AG09319 (cell line): ENCODE results near the gene CCDC174.

Experiments used
- DNase-seq: peaks from one replicate; pipeline ENCODE4 v3.0.0-alpha.2; 2010; ENCODE audit warnings: low read depth; ENCODE audit errors: extremely low read depth
- TF ChIP-seq, protein P1 (sequence below): IDR thresholded peaks from 2 replicates; pipeline ENCODE4 v1.5.1; 2011; ENCODE audit warnings: low read depth, mild to moderate bottlenecking, inconsistent platforms, low read length, moderate library complexity

CCDC174 gene

GRCh38 chr3:14651440-14652251, at the start of gene CCDC174:
Gene CCDC174 (plus strand): TSS chr3:14651762. CDS start chr3:14651837, 75 bp downstream.
- peak; percentile 99 for DNase-seq
- TF ChIP-seq, protein P1, sequence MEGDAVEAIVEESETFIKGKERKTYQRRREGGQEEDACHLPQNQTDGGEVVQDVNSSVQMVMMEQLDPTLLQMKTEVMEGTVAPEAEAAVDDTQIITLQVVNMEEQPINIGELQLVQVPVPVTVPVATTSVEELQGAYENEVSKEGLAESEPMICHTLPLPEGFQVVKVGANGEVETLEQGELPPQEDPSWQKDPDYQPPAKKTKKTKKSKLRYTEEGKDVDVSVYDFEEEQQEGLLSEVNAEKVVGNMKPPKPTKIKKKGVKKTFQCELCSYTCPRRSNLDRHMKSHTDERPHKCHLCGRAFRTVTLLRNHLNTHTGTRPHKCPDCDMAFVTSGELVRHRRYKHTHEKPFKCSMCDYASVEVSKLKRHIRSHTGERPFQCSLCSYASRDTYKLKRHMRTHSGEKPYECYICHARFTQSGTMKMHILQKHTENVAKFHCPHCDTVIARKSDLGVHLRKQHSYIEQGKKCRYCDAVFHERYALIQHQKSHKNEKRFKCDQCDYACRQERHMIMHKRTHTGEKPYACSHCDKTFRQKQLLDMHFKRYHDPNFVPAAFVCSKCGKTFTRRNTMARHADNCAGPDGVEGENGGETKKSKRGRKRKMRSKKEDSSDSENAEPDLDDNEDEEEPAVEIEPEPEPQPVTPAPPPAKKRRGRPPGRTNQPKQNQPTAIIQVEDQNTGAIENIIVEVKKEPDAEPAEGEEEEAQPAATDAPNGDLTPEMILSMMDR, result no peak

- TF ChIP-seq, protein P1, result no peak
- DNase-seq, result no peak
These were observed 49.4 kb upstream of the CCDC174 start for GRCh38 chr3:14602006-14602803.

DNA sequence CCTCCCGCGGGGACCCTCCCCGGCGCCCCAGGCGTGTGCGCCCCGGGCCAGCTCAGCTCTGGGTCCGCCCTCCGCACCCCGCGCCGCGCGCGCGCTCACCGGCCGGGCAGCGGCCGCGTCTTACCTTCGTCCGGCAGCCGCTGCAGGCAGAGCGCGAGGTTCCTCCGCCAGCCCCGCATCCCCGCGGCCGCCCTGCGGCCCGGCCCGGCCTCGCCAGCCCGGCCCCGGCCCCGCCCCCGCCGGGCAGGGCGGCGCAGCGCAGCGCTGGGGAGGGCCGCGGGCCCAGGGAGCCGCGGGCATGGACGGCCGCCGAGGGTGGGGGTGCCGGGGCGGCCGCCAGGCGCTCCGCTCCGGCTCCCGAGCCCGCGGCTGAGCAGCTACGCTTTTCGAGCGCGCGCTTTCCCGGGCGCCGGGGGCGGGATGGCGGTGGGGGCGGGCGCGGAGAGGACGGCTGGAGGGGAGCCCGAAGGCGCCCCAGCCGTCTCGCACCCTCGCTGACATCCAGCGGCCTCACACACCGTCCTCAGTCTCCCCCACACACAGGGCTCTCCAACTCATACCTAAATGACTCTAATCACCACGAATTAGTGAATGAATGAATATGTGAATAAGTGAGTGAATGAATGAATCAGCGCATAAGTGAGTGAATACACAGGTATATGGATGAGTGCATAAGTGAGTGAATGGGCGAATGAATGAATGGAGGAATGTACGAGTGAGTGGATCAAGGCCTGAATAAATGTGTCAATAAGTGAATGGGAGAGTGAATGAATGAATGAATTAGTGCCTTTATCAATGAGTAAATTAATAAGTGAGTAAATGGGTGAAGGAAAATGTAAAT, 48.5 kb upstream of the CCDC174 start:
- DNase-seq, result no peak
- TF ChIP-seq, protein P1, result no peak

- TF ChIP-seq, protein P1, result no peak
- no peak for DNase-seq
These were observed 46.5 kb upstream of the CCDC174 start for GRCh38 chr3:14605067-14605466.

DNA sequence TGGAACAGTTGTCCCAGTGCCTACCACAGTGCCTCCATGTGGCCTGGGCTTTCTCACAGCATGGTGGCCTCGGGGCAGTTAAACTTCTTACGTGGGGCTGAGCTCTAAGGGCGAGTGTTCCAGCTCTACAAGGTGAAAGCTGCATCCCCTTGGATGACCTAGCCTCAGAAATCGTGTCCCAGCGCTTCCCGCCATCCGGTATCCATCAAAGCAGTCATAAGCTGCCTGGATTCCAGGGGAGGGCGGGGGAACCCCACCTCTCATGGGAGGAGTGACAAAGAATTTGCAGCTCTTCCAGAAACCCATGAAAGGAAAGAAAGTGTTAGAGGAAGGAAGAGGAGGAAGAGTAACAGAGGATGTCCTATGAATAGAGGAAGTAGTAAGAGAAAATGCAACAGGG, 45.8 kb upstream of the CCDC174 start:
- DNase-seq, result no peak
- TF ChIP-seq, protein P1, result no peak

DNA sequence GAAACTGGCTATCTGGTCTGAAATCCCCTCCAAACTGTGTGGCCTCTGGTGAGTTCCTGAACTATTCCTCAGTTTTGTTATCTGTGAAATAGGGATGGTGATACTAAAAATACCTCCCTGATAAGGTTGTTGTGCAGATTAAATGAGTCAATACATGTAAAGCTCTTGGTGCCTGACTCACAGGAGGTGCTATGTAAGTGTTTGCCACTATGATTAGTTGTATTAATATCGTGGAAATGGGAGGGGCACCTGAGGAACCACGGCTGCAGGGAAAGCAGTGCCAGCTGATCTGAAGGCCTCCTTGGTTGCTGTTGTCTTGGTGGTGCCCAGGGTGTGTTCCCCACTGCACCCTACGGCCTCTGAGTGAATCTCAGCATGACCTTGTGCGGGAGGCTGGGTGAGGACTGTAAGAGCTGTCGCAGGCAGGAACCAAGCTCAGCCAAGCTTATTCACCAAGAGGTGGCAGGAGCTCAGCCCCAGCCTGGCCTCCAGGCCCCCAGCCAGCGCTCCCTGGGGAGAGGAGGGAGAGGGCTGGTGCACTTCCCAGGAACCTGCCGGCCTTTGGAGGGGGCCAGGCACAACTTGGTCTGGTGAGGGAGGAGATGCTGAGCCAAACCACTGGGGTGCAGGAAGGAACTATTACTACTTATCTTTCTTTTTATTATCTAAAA, 44.8 kb upstream of the CCDC174 start:
- DNase-seq, result no peak
- TF ChIP-seq, protein P1, result no peak
